ENCODE measurements around the gene PRR12. TPM values are rescaled to one million over a fixed set of nuclear protein-coding genes. Genes with fewer than 3 reads are reported as not detected.

The PRR12 gene
- total RNA-seq (10 to 100 TPM; 44.6 to 50.7 TPM), total RNA-seq (19.8 to 43.6 reads per million in 2 donors)

- peaks cover 2% of the 10 kb centered on the region for H3K36me3 Mint-ChIP-seq (ENCODE audit: low read depth)
- no peaks in the 10 kb centered on the region for H3K9me3 ChIP-seq (ENCODE audit: control insufficient read depth, low read length, poor library complexity, severe bottlenecking)
- ATAC-seq (peak; percentile 30), DNase-seq (peak; percentile 50 to 81 (median 72))
- peaks cover 27% of the 10 kb centered on the region for H3K4me1 Mint-ChIP-seq
- H3K4me3 Mint-ChIP-seq = peak within 1 kb of the TSS; percentile 93
- no peaks in the 10 kb centered on the region for H3K27me3 Mint-ChIP-seq
- H3K27ac Mint-ChIP-seq = peak within 1 kb of the TSS; percentile 93
Observed at GRCh38 chr19:49590971-49591730, at the start of gene PRR12. Gene PRR12 (plus strand): TSS chr19:49591182. CDS start chr19:49591655, 473 bp downstream.

GRCh38 chr19:49541914-49542313 is 49.1 kb upstream of the PRR12 start:
- Mint-ChIP-seq H3K27me3 (no peaks in the 10 kb centered on the region), H3K36me3 (ENCODE audit: low read depth) (no peaks in the 10 kb centered on the region), H3K4me1 (peaks cover 13% of the 10 kb centered on the region), H3K4me3 (no peak overlapping the region), H3K27ac (peak overlapping the region; percentile 66)
- no peaks in the 10 kb centered on the region for H3K9me3 ChIP-seq (ENCODE audit: control insufficient read depth, low read length, poor library complexity, severe bottlenecking)
- ATAC-seq (no peak), DNase-seq (no peak)

- H3K4me1 Mint-ChIP-seq = peaks cover 16% of the 10 kb centered on the region
- DNase-seq = no peak
- no peaks in the 10 kb centered on the region for H3K9me3 ChIP-seq (ENCODE audit: control insufficient read depth, low read length, poor library complexity, severe bottlenecking)
- peak overlapping the region; percentile 66 for H3K27ac Mint-ChIP-seq
- ATAC-seq = no peak
- H3K27me3 Mint-ChIP-seq = no peaks in the 10 kb centered on the region
- no peaks in the 10 kb centered on the region for H3K36me3 Mint-ChIP-seq (ENCODE audit: low read depth)
- H3K4me3 Mint-ChIP-seq = no peak overlapping the region
Observed at GRCh38 chr19:49542446-49542845, 48.5 kb upstream of the PRR12 start.

- no peak overlapping the region for H3K4me3 Mint-ChIP-seq
- no peaks in the 10 kb centered on the region for H3K9me3 ChIP-seq (ENCODE audit: control insufficient read depth, low read length, poor library complexity, severe bottlenecking)
- no peak for DNase-seq
Observed at GRCh38 chr19:49543032-49543431, 48.0 kb upstream of the PRR12 start.

GRCh38 chr19:49544154-49544553 is 46.8 kb upstream of the PRR12 start:
- no peak for ATAC-seq
- no peaks in the 10 kb centered on the region for H3K27me3 Mint-ChIP-seq

More at GRCh38 chr19:49543032-49543431, 48.0 kb upstream of the PRR12 start:
- H3K36me3 Mint-ChIP-seq (ENCODE audit: low read depth) = no peaks in the 10 kb centered on the region
- no peaks in the 10 kb centered on the region for H3K27me3 Mint-ChIP-seq
- peaks cover 16% of the 10 kb centered on the region for H3K4me1 Mint-ChIP-seq
- ATAC-seq = no peak
- H3K27ac Mint-ChIP-seq = peak overlapping the region; percentile 66

GRCh38 chr19:49546825-49547565 is 44.0 kb upstream of the PRR12 start:
- peak; percentile 88 for ATAC-seq
- no peaks in the 10 kb centered on the region for H3K9me3 ChIP-seq (ENCODE audit: control insufficient read depth, low read length, poor library complexity, severe bottlenecking)
- H3K4me1 Mint-ChIP-seq = peaks cover 21% of the 10 kb centered on the region
- peak in 2 of 3 donors; percentile 32 to 62 for DNase-seq
- H3K4me3 Mint-ChIP-seq = peak overlapping the region; percentile 83
- no peaks in the 10 kb centered on the region for H3K36me3 Mint-ChIP-seq (ENCODE audit: low read depth)
- H3K27me3 Mint-ChIP-seq = no peaks in the 10 kb centered on the region
- no peak overlapping the region for H3K27ac Mint-ChIP-seq

More at GRCh38 chr19:49544154-49544553, 46.8 kb upstream of the PRR12 start:
- no peaks in the 10 kb centered on the region for H3K36me3 Mint-ChIP-seq (ENCODE audit: low read depth)
- peaks cover 21% of the 10 kb centered on the region for H3K4me1 Mint-ChIP-seq
- H3K4me3 Mint-ChIP-seq = peak overlapping the region; percentile 68
- no peaks in the 10 kb centered on the region for H3K9me3 ChIP-seq (ENCODE audit: control insufficient read depth, low read length, poor library complexity, severe bottlenecking)
- no peak for DNase-seq
- H3K27ac Mint-ChIP-seq = no peak overlapping the region

GRCh38 chr19:49549045-49549444 is 41.9 kb upstream of the PRR12 start:
- DNase-seq = no peak
- Mint-ChIP-seq H3K27me3 (no peaks in the 10 kb centered on the region), H3K4me1 (peaks cover 32% of the 10 kb centered on the region), H3K27ac (peak overlapping the region; percentile 82), H3K36me3 (ENCODE audit: low read depth) (no peaks in the 10 kb centered on the region), H3K4me3 (no peak overlapping the region)
- H3K9me3 ChIP-seq (ENCODE audit: control insufficient read depth, low read length, poor library complexity, severe bottlenecking) = no peaks in the 10 kb centered on the region
- ATAC-seq = no peak

- no peaks in the 10 kb centered on the region for H3K27me3 Mint-ChIP-seq
- no peaks in the 10 kb centered on the region for H3K36me3 Mint-ChIP-seq (ENCODE audit: low read depth)
- ATAC-seq (no peak), DNase-seq (no peak)
- H3K4me1 Mint-ChIP-seq = peaks cover 38% of the 10 kb centered on the region
- H3K27ac Mint-ChIP-seq = peak overlapping the region; percentile 96
- H3K4me3 Mint-ChIP-seq = peak overlapping the region; percentile 67
- H3K9me3 ChIP-seq (ENCODE audit: control insufficient read depth, low read length, poor library complexity, severe bottlenecking) = no peaks in the 10 kb centered on the region
Observed at GRCh38 chr19:49551531-49551930, 39.5 kb upstream of the PRR12 start.

- no peaks in the 10 kb centered on the region for H3K27me3 Mint-ChIP-seq
- H3K4me3 Mint-ChIP-seq = peak overlapping the region; percentile 88
- H3K27ac Mint-ChIP-seq = peak overlapping the region; percentile 96
- DNase-seq = no peak
- H3K4me1 Mint-ChIP-seq = peaks cover 37% of the 10 kb centered on the region
- H3K9me3 ChIP-seq (ENCODE audit: control insufficient read depth, low read length, poor library complexity, severe bottlenecking) = no peaks in the 10 kb centered on the region
- H3K36me3 Mint-ChIP-seq (ENCODE audit: low read depth) = peaks cover 3% of the 10 kb centered on the region
- ATAC-seq = peak; percentile 57
Observed at GRCh38 chr19:49552749-49553148, 38.2 kb upstream of the PRR12 start.

- H3K36me3 Mint-ChIP-seq (ENCODE audit: low read depth) = peaks cover 3% of the 10 kb centered on the region
- H3K4me3 Mint-ChIP-seq = peak overlapping the region; percentile 75
- H3K27me3 Mint-ChIP-seq = no peaks in the 10 kb centered on the region
- peak overlapping the region; percentile 96 for H3K27ac Mint-ChIP-seq
- peak in 1 of 3 donors; percentile 34 for DNase-seq
- peak; percentile 43 for ATAC-seq
- H3K4me1 Mint-ChIP-seq = peaks cover 39% of the 10 kb centered on the region
- no peaks in the 10 kb centered on the region for H3K9me3 ChIP-seq (ENCODE audit: control insufficient read depth, low read length, poor library complexity, severe bottlenecking)
Observed at GRCh38 chr19:49553451-49554271, 37.3 kb upstream of the PRR12 start.

GRCh38 chr19:49554701-49555181 is 36.2 kb upstream of the PRR12 start:
- peaks cover 6% of the 10 kb centered on the region for H3K36me3 Mint-ChIP-seq (ENCODE audit: low read depth)
- no peaks in the 10 kb centered on the region for H3K9me3 ChIP-seq (ENCODE audit: control insufficient read depth, low read length, poor library complexity, severe bottlenecking)
- H3K4me3 Mint-ChIP-seq = peak overlapping the region; percentile 71
- DNase-seq (peak in 2 of 3 donors; percentile 29 to 41), ATAC-seq (no peak)
- H3K27ac Mint-ChIP-seq = peak overlapping the region; percentile 96
- no peaks in the 10 kb centered on the region for H3K27me3 Mint-ChIP-seq
- peaks cover 43% of the 10 kb centered on the region for H3K4me1 Mint-ChIP-seq

- Mint-ChIP-seq H3K4me3 (peak overlapping the region; percentile 71), H3K4me1 (peaks cover 53% of the 10 kb centered on the region), H3K27ac (peak overlapping the region; percentile 96), H3K36me3 (ENCODE audit: low read depth) (peaks cover 8% of the 10 kb centered on the region), H3K27me3 (no peaks in the 10 kb centered on the region)
- ATAC-seq (peak; percentile 68), DNase-seq (peak; percentile 54 to 75 (median 64))
- no peaks in the 10 kb centered on the region for H3K9me3 ChIP-seq (ENCODE audit: control insufficient read depth, low read length, poor library complexity, severe bottlenecking)
Observed at GRCh38 chr19:49555600-49556411, 35.2 kb upstream of the PRR12 start.

Data from T-helper 17 cell (primary cell).